ENCODE data around the gene GAPDHS.
A peak's percentile ranks its signal among the peaks of the same experiment; 100 is the strongest.

The GAPDHS gene

DNA sequence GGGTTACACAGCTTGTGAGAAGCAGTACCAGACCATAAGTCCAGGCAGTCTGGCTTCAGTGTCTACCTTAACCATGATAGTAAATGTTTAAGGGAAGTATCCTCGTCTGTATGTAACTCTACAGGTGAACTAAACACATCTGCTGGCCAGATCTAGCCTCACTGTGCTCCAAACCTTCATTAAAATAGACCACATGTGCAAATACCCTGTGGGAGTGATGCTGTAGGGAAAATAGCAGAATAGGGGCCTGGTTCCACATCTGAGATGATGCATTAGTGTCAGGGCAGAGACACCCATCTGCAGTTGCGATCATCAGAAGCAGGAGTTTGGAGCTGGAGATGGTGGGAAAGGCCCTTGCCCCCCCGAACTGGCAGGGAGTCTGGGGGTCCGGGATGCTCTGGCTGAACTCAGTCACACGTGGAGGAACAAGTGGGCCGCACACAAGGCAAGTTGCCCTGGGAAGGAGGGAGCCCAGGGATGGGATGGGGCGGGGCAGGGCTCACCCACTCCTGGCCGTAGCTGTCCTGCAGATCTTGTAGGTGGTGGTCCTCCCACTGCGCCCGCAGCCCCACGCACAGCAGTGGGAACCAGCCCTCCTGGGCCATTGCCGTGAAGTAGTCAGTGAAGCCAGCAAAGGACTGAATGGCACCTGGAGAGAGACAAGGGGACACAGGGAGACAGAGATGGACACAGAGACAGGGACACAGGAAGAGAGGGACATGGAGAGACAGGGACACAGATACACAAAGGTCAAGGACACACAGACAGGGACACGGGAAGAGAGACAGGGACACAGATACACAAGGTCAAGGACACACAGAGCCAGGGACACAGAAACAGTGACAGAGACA is 19.5 kb downstream of the GAPDHS start:
- no peak for TF ChIP-seq POLR2A (IDR thresholded peaks at IDR 0.05; ENCODE audit: low read depth, low read length)
- FAIRE-seq (no peak), DNase-seq (ENCODE audit: insufficient read length, low spot score) (no peak)

DNA sequence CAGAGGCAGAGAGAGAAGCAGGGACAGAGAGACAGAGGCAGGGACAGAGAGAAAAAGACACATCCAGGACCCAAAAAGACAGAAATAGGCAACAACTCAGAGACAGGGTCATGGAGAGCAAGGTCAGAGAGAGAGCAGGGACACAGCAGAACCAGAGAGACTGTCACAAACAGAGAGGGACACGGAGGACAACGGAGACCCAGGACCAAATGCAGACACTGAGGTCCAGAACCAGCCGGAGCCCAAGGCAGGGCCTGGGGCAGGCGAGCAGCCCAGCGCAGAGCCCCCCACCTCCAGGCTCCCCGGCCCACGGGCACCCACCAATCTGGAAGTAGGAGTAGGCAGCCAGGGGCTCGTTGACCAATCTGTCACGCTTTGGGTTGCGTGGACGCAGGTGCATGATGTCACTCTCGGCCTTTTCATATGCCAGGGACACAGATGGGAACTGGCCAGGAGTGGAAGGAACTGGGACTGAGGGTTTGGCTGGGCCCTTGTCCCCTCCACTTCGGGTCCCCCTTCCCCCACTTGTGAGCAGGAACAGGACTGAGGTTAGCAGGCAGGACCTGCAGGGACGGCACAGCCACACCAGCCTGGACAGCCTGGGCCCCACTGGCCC is 20.2 kb downstream of the GAPDHS start:
- TF ChIP-seq POLR2A (IDR thresholded peaks at IDR 0.05; ENCODE audit: low read depth, low read length): no peak
- FAIRE-seq (no peak), DNase-seq (ENCODE audit: insufficient read length, low spot score) (no peak)

DNA sequence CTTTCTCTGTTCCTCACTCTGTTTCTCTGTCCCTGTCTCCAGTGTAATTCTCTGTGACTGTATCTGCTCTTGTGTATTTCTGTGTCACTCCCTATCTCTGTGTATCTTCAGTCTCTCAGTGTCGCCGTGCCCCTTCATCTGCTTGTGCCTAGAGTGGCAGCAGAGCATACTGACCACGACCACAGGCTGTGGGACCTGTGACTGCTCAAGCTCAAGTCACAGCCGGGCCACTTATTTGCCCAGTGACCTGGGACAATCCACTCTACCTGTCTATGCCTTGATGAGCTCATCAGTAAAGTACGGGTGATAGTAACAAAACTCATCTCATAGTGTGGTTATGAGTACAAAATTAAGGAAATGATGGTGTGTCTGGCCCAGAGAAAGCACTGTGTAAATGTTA is 20.8 kb downstream of the GAPDHS start:
- FAIRE-seq (no peak), DNase-seq (ENCODE audit: insufficient read length, low spot score) (no peak)
- TF ChIP-seq POLR2A (IDR thresholded peaks at IDR 0.05; ENCODE audit: low read depth, low read length): no peak

DNA sequence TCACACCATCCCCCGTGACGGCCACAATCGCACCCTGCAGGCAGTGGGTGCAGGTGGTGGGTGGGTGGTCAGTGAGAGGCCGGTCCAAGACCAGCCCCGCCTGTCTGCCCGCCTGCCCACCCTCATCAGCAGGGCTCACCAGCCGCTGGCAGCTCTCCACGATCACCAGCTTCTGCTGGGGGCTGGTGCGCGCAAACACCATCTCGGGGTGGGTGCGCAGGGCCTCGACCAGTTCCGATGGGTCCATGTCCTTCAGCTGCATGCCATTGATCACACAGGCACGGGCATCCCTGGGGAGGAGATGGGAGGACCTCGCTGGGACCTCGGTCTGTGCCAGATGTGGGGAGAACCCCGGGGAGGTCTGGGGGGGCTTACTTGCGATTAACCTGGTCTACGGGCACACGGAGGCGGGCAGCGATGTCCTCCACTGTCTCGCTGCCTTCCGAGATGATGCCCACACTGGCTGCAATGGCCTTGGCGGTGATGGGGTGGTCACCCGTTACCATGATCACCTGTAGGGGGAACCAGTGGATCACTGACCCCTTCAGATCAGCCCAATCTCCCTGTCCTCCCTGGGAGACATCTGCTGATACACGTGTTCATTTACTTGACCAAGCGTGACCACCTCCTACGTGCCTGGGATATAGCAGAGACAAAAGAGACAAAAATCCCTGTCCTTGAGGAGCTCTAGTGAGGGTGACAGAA is 22.2 kb downstream of the GAPDHS start:
- DNase-seq (ENCODE audit: insufficient read length, low spot score): peak; percentile 67
- no peak for FAIRE-seq
- no peak for TF ChIP-seq POLR2A (IDR thresholded peaks at IDR 0.05; ENCODE audit: low read depth, low read length)

DNA sequence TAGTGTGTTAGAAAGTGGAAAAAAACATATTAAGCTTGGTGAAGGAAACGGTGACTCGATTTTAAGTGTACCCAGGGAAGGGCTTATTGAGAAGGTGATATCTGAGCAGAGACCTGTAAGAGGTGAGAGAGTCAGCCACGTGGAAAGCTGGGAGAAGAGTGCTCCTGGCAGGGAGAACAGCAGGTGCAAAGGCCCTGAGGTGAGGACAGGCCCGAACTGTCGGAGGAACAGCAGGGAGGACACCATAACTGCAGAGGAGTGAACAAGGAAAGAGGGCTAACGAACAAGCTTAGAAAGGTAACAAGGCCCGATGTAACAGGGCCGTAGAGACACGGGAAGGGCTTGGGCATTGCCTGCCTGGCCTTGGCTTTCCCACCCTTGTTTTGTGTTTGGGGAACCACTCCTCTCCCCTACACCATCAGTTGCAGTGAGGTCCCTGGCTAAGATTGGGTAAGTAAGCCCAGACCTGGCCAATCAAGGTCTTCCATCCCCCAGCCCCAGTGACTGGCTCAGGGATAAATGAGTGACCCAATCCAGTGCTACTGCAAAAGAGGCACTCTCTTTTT is 22.9 kb downstream of the GAPDHS start:
- DNase-seq (ENCODE audit: insufficient read length, low spot score) (no peak), FAIRE-seq (no peak)
- TF ChIP-seq POLR2A (IDR thresholded peaks at IDR 0.05; ENCODE audit: low read depth, low read length): no peak

DNA sequence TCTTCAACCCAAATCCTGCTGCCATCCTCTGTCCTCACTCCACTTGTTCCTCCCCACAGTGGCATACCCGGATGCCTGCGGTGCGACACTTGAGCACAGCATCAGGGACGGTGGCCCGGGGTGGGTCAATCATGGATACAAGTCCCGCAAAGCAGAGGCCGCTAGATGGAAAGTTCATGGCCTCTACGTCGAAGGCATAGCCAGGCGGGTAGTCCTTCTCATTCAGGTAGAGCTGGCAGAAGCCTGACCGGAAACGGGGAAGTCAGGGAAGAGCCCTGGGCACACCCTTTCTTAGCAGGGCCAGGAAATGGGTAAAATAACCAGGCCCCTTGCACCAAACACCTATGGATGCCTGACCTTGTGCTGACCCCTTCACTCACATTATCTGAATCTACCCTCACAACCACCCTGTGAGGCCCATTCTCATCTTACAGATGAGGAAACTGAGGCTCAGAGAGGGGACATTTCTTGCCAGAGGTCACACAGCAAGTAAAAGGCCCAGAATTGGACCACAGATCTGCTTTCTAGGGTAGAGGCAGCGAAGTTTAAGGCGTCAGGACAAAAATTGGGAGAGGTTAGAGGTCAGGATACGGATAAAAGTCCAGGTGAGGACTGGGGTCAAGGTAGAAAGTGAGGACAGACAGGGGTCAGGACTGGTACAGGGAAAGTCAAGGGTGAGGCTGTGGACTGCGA is 23.7 kb downstream of the GAPDHS start:
- no peak for FAIRE-seq
- no peak for DNase-seq (ENCODE audit: insufficient read length, low spot score)
- no peak for TF ChIP-seq POLR2A (IDR thresholded peaks at IDR 0.05; ENCODE audit: low read depth, low read length)

DNA sequence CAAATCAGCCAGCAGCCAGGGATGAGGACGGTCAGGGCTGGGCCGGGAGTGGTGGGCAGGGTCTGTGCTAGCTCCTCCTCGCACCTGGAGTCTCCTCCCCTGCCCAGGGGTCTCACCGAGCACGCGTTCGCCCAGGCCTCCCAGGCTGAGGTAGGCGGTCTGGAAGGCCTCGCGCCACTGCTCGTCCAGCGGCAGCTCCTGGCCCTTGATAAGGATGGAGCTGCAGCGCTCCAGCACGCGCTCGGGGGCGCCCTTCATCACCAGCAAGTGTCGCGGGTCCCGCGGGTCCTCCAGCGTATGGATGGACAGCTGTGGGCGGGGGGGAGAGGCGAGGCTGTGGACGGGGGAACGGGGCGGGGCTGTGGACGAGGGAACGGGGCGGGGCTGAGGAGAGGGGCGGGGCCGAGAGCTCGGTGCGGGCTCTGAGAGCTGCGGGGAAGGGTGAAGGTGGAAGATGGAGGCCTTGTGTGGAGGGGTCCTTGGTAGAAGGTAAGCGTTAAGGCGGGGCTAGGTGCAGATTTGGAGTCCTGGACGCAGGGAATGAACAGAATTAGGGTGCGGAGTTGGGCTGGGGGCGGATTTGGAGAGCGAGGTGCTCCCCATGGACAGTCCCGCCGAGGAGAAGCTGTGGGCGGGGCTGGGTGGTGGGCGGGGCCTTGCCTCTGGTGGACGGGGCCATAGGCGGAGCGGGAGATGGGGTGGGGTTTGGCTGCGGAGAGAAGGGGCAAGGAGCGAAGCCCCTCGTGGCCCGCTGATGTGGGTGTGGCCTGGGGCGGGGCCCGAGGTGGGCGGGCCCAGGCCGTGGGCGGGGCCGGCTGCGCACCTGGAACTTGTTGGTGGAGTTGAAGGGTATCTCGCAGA is 24.5 kb downstream of the GAPDHS start:
- FAIRE-seq: no peak

DNA sequence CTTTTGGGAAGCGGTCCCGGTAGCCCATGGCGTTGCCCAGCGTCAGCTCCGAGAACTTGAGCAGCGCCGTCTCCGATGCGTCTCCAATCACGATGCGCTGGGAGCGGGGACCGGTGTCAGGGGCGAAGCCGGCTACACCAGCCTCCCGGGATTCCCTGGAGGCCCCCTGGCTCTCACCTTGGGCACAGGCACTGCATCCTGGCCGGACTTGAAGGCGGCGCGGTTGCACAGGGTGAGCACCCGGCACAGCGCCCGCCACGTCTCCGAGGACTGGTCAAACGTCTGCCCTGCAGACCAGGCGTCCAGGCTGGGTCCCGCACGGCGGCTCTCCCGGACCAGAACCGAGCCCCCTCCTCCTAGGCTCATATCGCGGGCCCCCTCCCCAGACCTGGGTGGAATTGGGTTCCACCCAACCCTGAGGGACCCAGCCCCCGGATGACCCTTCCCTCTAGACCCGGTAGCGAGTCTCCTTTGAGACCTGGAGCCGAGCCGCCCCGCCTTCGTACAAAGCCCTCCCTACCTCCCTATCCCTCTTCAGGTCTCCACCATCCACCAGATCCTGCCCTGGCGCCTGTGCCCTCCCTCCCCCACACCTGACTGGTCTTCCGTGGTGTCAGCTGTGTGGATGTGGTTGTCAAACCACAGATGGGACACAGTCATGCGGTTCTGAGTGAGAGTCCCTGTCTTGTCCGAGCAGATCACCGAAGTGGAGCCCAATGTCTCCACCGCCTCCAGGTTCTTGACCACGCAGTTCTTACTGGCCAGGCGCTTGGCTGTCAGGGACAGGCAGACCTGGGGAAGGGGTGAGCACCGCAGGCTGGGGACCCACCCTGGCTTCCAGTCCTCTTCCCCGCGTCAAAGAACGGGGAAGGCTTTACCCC is 25.4 kb downstream of the GAPDHS start:
- FAIRE-seq (no peak), DNase-seq (ENCODE audit: insufficient read length, low spot score) (no peak)
- TF ChIP-seq POLR2A (IDR thresholded peaks at IDR 0.05; ENCODE audit: low read depth, low read length): no peak

More for the DNA sequence above, 24.5 kb downstream of the GAPDHS start:
- TF ChIP-seq POLR2A (IDR thresholded peaks at IDR 0.05; ENCODE audit: low read depth, low read length): no peak
- DNase-seq (ENCODE audit: insufficient read length, low spot score): no peak

DNA sequence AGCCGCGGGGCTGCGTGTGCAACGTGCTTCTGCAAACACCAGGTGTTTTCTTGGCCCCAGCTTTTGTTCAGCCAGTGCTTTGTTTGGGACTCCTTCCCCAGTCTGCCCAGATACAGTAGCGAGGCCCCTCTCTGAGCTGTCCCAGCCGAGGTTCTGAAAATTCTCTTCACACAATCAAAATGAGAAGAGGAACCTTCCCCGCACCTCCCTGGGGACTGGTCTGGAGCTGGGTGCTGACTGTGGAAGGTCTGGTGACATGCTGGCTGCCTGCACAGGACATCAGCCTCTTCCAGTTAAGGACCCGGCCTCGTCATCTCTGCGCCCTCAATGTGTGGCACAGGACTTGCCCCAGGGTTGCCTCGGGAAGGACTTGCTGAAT is 26.0 kb downstream of the GAPDHS start:
- FAIRE-seq (no peak), DNase-seq (ENCODE audit: insufficient read length, low spot score) (no peak)
- TF ChIP-seq POLR2A (IDR thresholded peaks at IDR 0.05; ENCODE audit: low read depth, low read length): no peak

DNA sequence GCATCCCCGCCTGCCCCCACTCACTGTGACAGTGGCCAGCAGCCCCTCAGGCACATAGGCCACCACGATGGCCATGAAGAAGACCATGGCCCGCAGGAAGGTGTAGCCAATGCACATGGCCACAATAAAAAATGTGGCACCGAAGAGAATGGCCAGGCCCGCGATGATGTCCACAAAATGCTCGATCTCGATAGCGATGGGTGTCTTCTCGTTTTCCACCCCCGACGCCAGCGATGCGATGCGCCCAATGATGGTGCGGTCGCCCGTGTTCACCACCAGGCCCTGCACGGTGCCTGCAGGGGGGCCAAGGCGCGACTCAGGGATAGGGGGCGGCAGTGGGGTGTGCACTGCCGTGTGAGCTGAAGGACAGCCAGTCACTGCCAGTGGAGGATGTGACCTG is 26.5 kb downstream of the GAPDHS start:
- no peak for FAIRE-seq
- no peak for TF ChIP-seq POLR2A (IDR thresholded peaks at IDR 0.05; ENCODE audit: low read depth, low read length)
- DNase-seq (ENCODE audit: insufficient read length, low spot score): no peak

DNA sequence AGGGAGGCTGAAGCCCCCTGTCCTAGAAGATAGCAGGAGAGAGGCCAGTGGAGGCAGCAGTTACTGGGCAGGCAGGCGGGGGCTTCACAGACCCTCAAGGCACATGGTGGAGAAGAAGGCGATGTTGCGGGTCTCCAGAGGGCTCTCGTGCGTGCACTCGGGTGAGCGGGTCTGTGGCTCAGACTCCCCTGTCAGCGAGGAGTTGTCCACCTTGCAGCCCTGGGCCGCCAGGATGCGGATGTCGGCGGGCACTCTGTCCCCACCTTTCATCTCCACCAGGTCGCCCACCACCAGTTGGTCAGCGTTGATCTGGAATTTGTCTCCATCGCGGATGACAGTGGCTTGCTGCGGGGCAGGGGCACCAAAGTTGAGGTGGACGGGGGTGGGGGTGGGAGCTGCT is 27.0 kb downstream of the GAPDHS start:
- no peak for FAIRE-seq

DNA sequence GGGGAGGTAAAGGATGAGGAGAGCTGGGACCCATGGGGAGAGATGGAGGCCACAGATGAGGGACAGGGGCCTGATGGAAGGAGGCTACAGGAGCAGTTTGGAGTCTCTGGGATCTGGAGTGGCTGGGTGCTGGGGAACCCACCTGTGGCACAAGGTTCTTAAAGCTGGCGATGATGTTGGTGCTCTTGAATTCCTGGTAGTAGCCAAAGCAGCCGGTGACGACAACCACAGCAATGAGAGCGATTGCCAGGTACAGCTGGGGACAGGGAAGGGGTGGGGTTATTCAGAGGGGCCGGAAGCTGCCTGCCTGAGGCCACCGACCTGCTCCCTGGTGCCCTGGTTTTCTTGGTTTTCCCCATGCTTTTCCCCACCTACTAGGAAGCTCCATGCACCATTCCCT is 27.4 kb downstream of the GAPDHS start:
- DNase-seq (ENCODE audit: insufficient read length, low spot score) (no peak), FAIRE-seq (no peak)
- TF ChIP-seq POLR2A (IDR thresholded peaks at IDR 0.05; ENCODE audit: low read depth, low read length): no peak

More for the DNA sequence above, 27.0 kb downstream of the GAPDHS start:
- DNase-seq (ENCODE audit: insufficient read length, low spot score): no peak
- TF ChIP-seq POLR2A (IDR thresholded peaks at IDR 0.05; ENCODE audit: low read depth, low read length): no peak
